ENCODE measurements around the gene ACTN4. TPM values are rescaled to one million over a fixed set of nuclear protein-coding genes. Genes with fewer than 3 reads are reported as not detected.

ACTN4 gene
- total RNA-seq, 2 experiments from 2014 or later = 236 to 252 TPM

DNA sequence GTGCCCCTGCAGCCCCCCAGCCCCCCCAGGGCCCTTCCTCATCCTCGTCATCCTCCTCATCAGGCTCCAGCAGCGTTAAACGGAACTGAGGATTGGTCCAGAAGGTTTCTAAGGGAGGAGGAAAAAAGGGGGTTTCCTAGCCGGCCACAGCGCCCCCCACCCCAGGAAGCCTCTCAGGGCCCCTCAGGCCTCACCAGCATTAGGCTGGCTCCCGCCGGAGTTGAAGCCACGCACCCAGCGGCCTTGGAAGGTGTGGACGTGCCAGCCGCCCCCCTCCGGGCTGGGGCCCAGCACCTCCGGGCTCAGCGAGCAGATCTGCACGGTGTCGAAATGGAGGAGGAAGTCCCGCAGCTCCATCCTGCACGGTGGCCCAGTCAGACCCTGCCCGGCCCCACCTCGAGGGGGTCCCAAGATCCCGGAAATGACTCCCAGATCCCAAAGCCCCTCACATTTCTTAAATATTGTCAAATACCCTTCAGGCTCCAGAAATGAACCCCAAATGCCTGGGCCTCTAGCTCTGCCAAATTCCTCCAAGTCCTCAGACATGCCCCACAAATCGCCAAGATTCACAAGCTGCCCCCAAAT is 89.9 kb downstream of the ACTN4 start:
- Mint-ChIP-seq H3K4me3 (peak overlapping the region; percentile 53), H3K4me1 (peaks cover 22% of the 10 kb centered on the region), H3K9me3 (no peaks in the 10 kb centered on the region), H3K36me3 (peaks cover 3% of the 10 kb centered on the region), H3K27ac (no peak overlapping the region), H3K27me3 (no peaks in the 10 kb centered on the region)
- peak; percentile 37 for DNase-seq
- no peak for ATAC-seq (ENCODE audit: low read depth)
- POLR2A ChIA-PET = interaction anchor here (0.8 kb wide), 1 partner anchor 105 kb away, joined by 3 read pairs; no protein-coding TSS in a partner anchor

DNA sequence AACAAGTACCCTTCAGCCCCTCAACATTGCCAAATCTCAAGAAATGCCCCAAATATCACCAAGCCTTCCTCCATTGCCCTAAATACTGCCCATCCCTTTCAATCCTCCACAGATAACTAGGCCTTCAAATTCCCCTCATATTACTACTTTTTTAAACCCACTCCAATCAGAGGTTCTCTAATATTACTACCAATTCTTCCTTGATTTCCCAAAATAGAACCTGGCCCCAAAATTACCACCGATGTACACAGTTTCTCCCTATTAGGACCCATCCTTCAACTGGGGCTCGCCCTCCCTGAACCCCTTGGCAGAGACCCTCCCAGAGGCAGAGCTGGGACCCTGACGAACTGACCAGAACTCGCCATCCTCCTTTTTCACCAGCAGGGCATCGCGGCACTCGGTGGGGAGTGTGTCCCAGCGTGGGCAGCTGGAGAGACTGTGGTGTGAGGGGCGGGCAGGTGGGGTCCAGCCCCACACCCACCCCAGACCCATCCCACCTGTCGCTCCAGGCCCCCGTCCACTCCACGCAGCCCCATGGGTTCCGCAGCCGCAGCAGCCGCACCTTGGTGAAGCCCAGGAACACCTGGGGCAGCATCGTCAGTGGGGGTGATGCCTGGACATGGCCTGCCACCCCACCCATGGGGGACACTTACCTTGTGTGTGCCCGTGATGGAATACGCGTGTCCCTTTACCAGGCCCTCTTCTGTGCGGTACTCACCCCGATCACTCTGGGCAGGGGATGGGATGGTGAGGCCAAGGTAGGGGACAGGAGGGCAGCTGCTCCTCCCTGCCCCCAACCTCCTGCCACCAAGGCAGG is 90.7 kb downstream of the ACTN4 start:
- Mint-ChIP-seq H3K4me1 (peaks cover 22% of the 10 kb centered on the region), H3K4me3 (peak overlapping the region; percentile 53), H3K27ac (no peak overlapping the region), H3K9me3 (no peaks in the 10 kb centered on the region), H3K36me3 (peaks cover 3% of the 10 kb centered on the region), H3K27me3 (no peaks in the 10 kb centered on the region)
- DNase-seq (no peak), ATAC-seq (ENCODE audit: low read depth) (no peak)
- POLR2A ChIA-PET = no interaction called here

DNA sequence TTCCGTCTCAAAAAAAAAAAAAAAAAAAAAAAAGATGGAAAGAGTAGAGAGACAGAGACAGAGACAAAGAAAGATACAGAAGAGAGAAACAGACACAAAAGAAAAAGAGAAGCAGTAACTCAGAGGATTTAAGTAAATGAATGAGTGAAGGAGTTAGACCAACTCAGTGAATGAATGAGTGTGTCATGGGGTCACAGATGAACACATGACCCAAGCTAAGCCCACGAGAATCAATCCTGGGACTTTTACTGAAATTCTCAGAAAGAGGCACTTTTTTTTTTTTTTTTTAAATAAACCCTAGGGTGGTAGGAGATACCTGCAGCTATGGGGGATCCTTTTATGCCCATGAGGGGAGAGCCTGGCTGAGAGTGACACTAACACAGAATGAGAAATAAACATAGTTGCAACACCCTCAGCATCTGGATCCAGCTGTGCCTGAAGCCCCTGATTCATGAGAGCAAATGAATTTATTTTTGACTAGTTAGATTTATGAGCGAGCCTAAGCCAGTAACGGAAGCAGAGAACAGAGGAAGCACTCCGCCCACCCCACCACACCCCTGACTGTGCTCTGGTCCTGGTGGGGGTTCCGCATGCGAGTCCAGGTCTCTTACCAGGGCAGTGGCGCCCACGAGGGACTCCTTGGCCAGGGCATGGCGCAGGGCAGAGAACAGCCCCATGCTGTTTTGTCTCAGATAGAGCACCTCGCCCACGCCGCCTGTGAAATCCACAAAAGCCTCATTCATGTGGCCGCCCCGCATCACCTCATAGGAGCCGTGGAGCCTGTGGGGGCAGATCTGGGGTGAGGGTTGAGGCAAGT is 92.2 kb downstream of the ACTN4 start:
- H3K27me3 Mint-ChIP-seq = no peaks in the 10 kb centered on the region
- H3K4me1 Mint-ChIP-seq = peaks cover 14% of the 10 kb centered on the region
- H3K36me3 Mint-ChIP-seq = peaks cover 3% of the 10 kb centered on the region
- H3K27ac Mint-ChIP-seq = peak overlapping the region; percentile 23
- DNase-seq (peak; percentile 41), ATAC-seq (ENCODE audit: low read depth) (peak; percentile 12)
- H3K4me3 Mint-ChIP-seq = peak overlapping the region; percentile 42
- POLR2A ChIA-PET = interaction anchor here (0.7 kb wide), 1 partner anchor 138 kb away, joined by 4 read pairs; no protein-coding TSS in a partner anchor
- no peaks in the 10 kb centered on the region for H3K9me3 Mint-ChIP-seq

DNA sequence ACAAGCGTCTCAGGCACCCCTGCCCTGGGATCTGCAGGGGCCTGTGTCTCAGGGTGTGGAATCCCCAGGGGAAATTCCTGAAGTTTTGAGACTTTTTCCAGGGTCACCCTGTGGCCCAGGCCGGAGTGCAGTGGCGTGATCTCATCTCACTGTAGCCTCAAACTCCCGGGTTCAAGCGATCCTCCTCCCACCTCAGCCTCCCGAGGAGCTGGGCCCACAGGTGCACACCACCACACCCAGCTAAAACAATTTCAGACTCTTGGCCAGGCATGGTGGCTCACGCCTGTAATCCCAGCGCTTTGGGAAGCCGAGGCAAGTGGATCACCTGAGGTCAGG is 92.8 kb downstream of the ACTN4 start:
- Mint-ChIP-seq H3K9me3 (no peaks in the 10 kb centered on the region), H3K36me3 (peaks cover 3% of the 10 kb centered on the region), H3K27ac (no peak overlapping the region), H3K27me3 (no peaks in the 10 kb centered on the region), H3K4me1 (peaks cover 14% of the 10 kb centered on the region), H3K4me3 (no peak overlapping the region)
- POLR2A ChIA-PET = interaction anchor here (0.7 kb wide), 1 partner anchor 138 kb away, joined by 4 read pairs; no protein-coding TSS in a partner anchor
- no peak for ATAC-seq (ENCODE audit: low read depth)
- DNase-seq = no peak

DNA sequence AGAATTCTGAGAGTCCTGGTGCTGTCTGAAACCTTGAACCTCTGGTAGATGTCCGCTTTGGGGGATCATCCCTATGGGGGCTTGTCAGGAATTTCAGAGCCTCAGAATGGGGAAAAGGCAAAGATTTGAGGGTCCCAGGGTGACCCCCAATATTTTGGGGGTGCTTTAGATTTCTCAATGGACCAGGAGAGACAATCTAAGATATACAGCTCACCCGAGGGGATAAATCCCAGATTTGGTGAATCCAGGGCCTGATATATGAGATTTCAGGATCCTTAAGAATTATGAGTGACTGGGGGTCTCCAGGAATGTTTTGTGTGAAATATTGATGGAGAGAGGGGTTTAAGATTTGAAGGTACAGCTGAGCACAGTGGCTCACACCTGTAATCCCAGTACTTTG is 93.5 kb downstream of the ACTN4 start:
- ATAC-seq (ENCODE audit: low read depth) = no peak
- H3K27ac Mint-ChIP-seq = no peak overlapping the region
- peaks cover 3% of the 10 kb centered on the region for H3K36me3 Mint-ChIP-seq
- H3K4me1 Mint-ChIP-seq = peaks cover 13% of the 10 kb centered on the region
- no peak for DNase-seq
- POLR2A ChIA-PET = no interaction called here
- no peaks in the 10 kb centered on the region for H3K9me3 Mint-ChIP-seq
- H3K27me3 Mint-ChIP-seq = no peaks in the 10 kb centered on the region
- H3K4me3 Mint-ChIP-seq = no peak overlapping the region

DNA sequence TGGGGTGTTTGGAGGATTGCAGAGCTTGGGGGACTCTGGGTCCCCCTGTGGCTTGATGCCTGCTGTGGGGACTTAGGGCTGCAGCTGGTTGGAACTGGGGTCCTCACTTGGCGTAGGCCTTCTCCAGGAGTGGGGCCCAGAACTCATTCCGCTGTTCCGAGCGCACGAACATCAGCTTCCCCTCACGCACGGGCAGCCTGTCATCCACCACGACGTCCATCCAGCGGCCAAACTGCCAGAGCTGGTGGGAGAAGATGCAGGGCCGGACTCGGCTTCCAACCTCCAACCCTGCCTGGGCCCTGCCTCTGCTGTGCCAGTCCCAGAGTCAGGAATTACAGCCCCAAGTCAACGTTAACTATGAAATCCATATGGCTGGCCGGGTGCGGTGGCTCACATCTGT is 94.2 kb downstream of the ACTN4 start:
- POLR2A ChIA-PET = interaction anchor here (1.0 kb wide), 1 partner anchor 137 kb away, joined by 3 read pairs; no protein-coding TSS in a partner anchor
- Mint-ChIP-seq H3K27ac (no peak overlapping the region), H3K27me3 (no peaks in the 10 kb centered on the region), H3K4me1 (peaks cover 9% of the 10 kb centered on the region), H3K9me3 (no peaks in the 10 kb centered on the region), H3K4me3 (no peak overlapping the region), H3K36me3 (peaks cover 3% of the 10 kb centered on the region)
- ATAC-seq (ENCODE audit: low read depth) (no peak), DNase-seq (no peak)

DNA sequence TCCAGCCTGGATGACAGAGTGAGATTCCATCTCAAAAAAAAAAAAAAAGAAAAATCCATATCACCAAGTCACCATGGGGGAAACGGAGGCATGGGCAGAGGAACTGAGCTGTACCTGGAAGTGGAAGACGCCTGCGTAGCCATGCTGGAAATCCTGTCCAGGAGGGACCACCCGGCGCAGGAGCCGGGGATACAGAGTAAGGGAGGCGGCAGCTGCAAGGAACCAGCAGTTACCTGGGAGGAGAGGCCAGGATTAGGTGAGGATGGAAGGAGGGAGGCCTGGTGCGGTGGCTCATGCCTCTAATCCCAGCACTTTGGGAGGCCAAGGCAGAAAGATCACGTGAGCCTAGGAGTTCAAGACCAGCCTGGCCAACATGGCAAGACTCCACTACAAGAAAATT is 94.8 kb downstream of the ACTN4 start:
- ATAC-seq (ENCODE audit: low read depth) = no peak

DNA sequence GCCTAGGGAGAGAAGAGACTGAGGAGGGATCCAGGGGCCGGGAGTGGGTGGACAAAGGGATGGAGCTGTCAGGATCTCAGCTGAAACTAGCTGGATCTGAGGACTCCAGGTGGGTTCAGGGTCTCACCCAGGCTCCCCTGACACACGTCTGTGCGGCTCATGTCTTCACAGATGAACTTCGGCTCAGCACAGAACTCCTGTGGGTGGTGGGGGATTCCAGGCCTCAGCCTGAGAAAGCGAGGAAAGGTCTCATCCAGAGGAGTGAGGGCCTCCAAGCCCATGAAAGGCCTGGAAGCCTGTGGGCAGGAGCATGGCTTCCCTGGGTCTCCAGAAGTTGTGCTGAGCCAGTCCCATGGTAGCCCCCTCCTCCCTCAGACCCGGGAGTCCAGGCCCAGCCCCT is 95.5 kb downstream of the ACTN4 start:
- POLR2A ChIA-PET = no interaction called here
- Mint-ChIP-seq H3K4me3 (no peak overlapping the region), H3K27me3 (no peaks in the 10 kb centered on the region), H3K36me3 (peaks cover 2% of the 10 kb centered on the region), H3K27ac (no peak overlapping the region), H3K4me1 (peaks cover 6% of the 10 kb centered on the region), H3K9me3 (no peaks in the 10 kb centered on the region)
- DNase-seq = no peak
- no peak for ATAC-seq (ENCODE audit: low read depth)

More for the DNA sequence above, 94.8 kb downstream of the ACTN4 start:
- H3K36me3 Mint-ChIP-seq = peaks cover 3% of the 10 kb centered on the region
- POLR2A ChIA-PET = interaction anchor here (1.0 kb wide), 1 partner anchor 136 kb away, joined by 3 read pairs; no protein-coding TSS in a partner anchor
- no peak overlapping the region for H3K27ac Mint-ChIP-seq
- no peak overlapping the region for H3K4me3 Mint-ChIP-seq
- no peaks in the 10 kb centered on the region for H3K27me3 Mint-ChIP-seq
- DNase-seq = no peak
- no peaks in the 10 kb centered on the region for H3K9me3 Mint-ChIP-seq
- peaks cover 9% of the 10 kb centered on the region for H3K4me1 Mint-ChIP-seq

DNA sequence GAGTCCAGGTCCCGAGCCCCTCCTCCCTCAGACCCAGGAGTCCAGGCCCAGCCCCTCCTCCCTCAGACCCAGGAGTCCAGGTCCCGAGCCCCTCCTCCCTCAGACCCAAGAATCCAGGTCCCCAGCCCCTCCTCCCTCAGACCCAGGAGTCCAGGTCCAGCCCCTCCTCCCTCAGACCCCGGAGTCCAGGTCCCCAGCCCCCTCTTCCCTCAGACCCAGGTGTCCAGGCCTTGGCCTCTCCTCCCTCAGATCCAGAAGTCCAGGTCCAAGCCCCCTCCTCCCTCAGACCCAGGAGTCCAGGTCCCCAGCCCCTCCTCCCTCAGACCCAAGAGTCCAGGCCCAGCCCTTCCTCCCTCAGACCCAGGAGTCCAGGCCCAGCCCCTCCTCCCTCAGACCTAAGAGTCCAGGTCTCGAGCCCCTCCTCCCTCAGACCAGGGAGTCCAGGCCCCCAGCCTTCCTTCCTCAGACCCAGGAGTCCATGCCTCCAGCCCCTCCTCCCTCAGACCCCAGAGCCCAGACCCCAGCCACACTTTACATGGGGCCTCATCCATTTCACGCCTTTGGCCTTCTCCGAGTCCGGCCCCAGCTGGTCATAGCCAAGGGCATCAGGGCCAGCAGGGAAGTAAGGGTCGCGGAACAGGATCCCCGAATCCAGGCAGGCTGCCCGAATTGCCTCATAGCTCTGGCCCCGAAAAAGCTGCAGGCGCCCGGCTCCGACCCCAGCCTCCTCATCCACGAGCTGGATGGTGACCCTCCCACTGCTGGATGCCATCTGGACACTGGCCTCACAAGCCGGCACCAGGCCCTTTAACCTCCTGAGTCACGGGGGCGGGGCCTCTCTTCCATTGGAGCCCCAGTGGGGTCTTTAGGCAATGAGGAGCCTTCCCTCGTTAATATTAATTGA is 96.2 kb downstream of the ACTN4 start:
- Mint-ChIP-seq H3K27ac (no peak overlapping the region), H3K4me1 (peaks cover 4% of the 10 kb centered on the region), H3K9me3 (no peaks in the 10 kb centered on the region), H3K4me3 (no peak overlapping the region), H3K36me3 (peaks cover under 1% of the 10 kb centered on the region), H3K27me3 (no peaks in the 10 kb centered on the region)
- ATAC-seq (ENCODE audit: low read depth) = no peak
- POLR2A ChIA-PET = no interaction called here
- DNase-seq = no peak

DNA sequence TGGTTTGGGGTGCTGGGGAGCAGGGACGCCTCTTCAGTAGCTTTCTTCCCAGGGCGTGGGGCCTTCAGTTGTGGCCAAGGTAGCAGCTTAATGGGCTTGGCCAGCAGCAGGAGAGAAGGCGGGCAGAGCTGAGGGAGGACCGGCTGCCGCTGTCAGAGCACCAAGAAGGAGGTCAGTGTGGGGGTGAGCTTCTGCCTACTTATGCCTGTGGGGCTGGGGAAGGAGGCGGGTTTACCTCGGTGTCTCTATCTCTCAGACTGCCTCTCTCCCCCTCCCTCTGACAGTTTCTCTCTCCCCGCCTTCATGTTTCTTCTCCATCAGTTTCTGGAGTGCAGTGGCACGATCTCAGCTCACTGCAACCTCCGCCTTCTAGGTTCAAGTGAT is 96.8 kb downstream of the ACTN4 start, which contains the start of gene CAPN12:
Gene CAPN12, minus strand, starts transcription at position 177 of the 384 bp plus-strand sequence. CDS start 309 bp downstream, outside the sequence.
- DNase-seq (no peak), ATAC-seq (ENCODE audit: low read depth) (no peak)
- Mint-ChIP-seq H3K27ac (peak within 1 kb of the TSS; percentile 49), H3K4me3 (no peak within 1 kb of the TSS), H3K9me3 (no peaks in the 10 kb centered on the region), H3K27me3 (no peaks in the 10 kb centered on the region), H3K4me1 (peaks cover 3% of the 10 kb centered on the region), H3K36me3 (no peaks in the 10 kb centered on the region)
- POLR2A ChIA-PET = no interaction called here

DNA sequence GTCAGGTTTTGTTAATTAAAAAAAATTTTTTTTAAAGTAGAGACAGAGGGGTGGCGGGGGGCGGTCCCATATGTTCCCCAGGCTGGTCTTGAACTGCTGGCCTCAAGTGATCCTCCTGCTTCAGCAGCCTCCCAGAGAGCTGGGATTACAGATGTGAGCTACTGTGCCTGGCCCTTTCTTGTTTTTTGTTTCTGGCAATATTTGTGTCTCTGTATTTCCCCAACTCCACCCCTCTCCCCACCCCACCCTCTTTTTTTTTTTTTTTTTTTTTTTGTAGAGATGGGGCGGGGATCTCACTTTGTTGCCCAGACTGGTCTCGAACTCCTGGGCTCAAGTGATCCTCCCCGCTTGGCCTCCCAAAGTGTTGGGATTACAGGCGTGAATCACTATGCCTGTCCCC is 97.4 kb downstream of the ACTN4 start:
- H3K36me3 Mint-ChIP-seq = no peaks in the 10 kb centered on the region
- no peaks in the 10 kb centered on the region for H3K4me1 Mint-ChIP-seq
- no peak for DNase-seq
- H3K9me3 Mint-ChIP-seq = no peaks in the 10 kb centered on the region
- no peak for ATAC-seq (ENCODE audit: low read depth)
- H3K27ac Mint-ChIP-seq = peak overlapping the region; percentile 49
- H3K27me3 Mint-ChIP-seq = peaks cover 3% of the 10 kb centered on the region
- H3K4me3 Mint-ChIP-seq = no peak overlapping the region
- POLR2A ChIA-PET = no interaction called here

DNA sequence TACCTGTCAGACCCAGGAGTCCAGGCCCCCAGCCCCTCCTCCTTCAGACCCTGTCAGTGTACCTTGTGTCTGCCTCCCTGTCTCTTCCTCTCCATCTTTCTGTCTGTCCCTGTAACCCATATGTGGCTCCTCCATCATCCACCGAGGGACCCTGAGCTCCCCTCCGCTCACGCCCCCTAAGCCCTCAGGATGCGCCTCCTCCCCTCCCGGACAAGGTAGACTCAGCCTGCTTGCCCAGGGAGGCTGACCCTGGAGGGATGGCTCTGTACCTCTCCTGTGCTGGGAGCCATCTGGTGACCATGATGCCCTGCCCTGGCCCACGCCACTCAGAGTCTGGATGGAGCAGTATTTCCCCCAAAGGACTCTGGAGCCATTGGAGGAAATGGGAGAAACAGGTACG is 97.9 kb downstream of the ACTN4 start:
- POLR2A ChIA-PET = no interaction called here
- ATAC-seq (ENCODE audit: low read depth) = no peak

More for the DNA sequence above, 97.9 kb downstream of the ACTN4 start:
- Mint-ChIP-seq H3K9me3 (no peaks in the 10 kb centered on the region), H3K27ac (peak overlapping the region; percentile 49), H3K4me1 (no peaks in the 10 kb centered on the region), H3K36me3 (no peaks in the 10 kb centered on the region), H3K4me3 (no peak overlapping the region), H3K27me3 (peaks cover 7% of the 10 kb centered on the region)
- no peak for DNase-seq
